Lung (tissue), 12 donors: ENCODE results near the gene PDE9A. TPM values are rescaled to one million over a fixed set of nuclear protein-coding genes. Genes with fewer than 3 reads are reported as not detected.

ENCODE experiments used
- ATAC-seq: fragments of 200-7000 bp; cut with Tn5 transposase; one replicate; pipeline ENCODE4 v1.9.1; 2020; ENCODE audit warnings: moderate number of reproducible peaks; ENCODE audit not compliant: insufficient read depth, low FRiP score
- DNase-seq, 3 donors: peaks; one replicate each; pipeline ENCODE4 v3.0.0-alpha.2; 2013 to 2017
- H3K27ac ChIP-seq, 2 donors: one replicate each; pipeline ENCODE4 v1.5.1; 2013; ENCODE audit warnings: mild to moderate bottlenecking in 2 of 2, moderate library complexity in 2 of 2, control low read depth in 1 of 2, inconsistent platforms in 1 of 2, low read depth in 1 of 2, low read length in 1 of 2
- H3K27me3 ChIP-seq, 3 donors: one replicate each; pipeline ENCODE4 v1.5.1; 2013; ENCODE audit warnings: low read length in 2 of 3; ENCODE audit not compliant: control insufficient read depth in 3 of 3, insufficient read depth in 3 of 3
- H3K36me3 ChIP-seq, 4 donors: one replicate each; pipeline ENCODE4 v1.5.1; 2013; ENCODE audit warnings: low read length in 4 of 4, mild to moderate bottlenecking in 1 of 4, moderate library complexity in 1 of 4; ENCODE audit not compliant: control insufficient read depth in 4 of 4, insufficient read depth in 4 of 4
- H3K4me1 ChIP-seq, 5 donors: one replicate each; pipeline ENCODE4 v1.5.1; 2013; ENCODE audit warnings: low read length in 5 of 5, mild to moderate bottlenecking in 2 of 5, moderate library complexity in 1 of 5; ENCODE audit not compliant: control insufficient read depth in 5 of 5, insufficient read depth in 5 of 5
- H3K4me3 ChIP-seq: one replicate; pipeline ENCODE4 v1.5.1; 2013; ENCODE audit warnings: mild to moderate bottlenecking, control low read depth, moderate library complexity
- H3K9ac ChIP-seq, 2 donors: one replicate each; pipeline ENCODE4 v1.5.1; 2013; ENCODE audit warnings: low read length in 2 of 2, control low read depth in 1 of 2; ENCODE audit not compliant: insufficient read depth in 1 of 2
- H3K9me3 ChIP-seq, 4 donors: one replicate each; pipeline ENCODE4 v1.5.1; 2013; ENCODE audit warnings: low read length in 3 of 4, mild to moderate bottlenecking in 1 of 4, moderate library complexity in 1 of 4; ENCODE audit not compliant: control insufficient read depth in 4 of 4, insufficient read depth in 3 of 4
- WGBS, 2 donors: extraction: QIAGEN DNeasy Blood & Tissue Kit; methylation state at CpG; one replicate each; pipeline ENCODE4 v1.1.7; 2013; 5-methylcytosine and 5-hydroxymethylcytosine counted together
- polyA plus RNA-seq, 2 donors: library from polyadenylated mRNA; stranded (reverse); fragments of 200-250 nt; gene quantifications; one replicate each; pipeline ENCODE4 v1.2.1, GENCODE V29; 2013
- total RNA-seq, 2 donors: library from RNA; depleted of rRNA in 1 of 2; stranded (reverse); fragments of >200 nt in 1 of 2; gene quantifications; one replicate each; pipeline ENCODE4 v1.2.1, GENCODE V29; 2014 to 2021
- TF ChIP-seq, protein P1 (sequence below): IDR thresholded peaks from 2 replicates; pipeline ENCODE4 v1.5.1; 2012; ENCODE audit warnings: mild to moderate bottlenecking; ENCODE audit errors: control extremely low read depth, extremely low read depth
- donor health status: control.
- donor health status: control.
- donor health status: Bipolar disorder and iron deficiency.
- donor health status: healthy.
- donor health status: DM: yes; HTN: yes; CAD: no.

Gene PDE9A
- total and polyA plus RNA-seq, 4 donors = 5.3 to 17.0 (median 6.9) TPM

DNA sequence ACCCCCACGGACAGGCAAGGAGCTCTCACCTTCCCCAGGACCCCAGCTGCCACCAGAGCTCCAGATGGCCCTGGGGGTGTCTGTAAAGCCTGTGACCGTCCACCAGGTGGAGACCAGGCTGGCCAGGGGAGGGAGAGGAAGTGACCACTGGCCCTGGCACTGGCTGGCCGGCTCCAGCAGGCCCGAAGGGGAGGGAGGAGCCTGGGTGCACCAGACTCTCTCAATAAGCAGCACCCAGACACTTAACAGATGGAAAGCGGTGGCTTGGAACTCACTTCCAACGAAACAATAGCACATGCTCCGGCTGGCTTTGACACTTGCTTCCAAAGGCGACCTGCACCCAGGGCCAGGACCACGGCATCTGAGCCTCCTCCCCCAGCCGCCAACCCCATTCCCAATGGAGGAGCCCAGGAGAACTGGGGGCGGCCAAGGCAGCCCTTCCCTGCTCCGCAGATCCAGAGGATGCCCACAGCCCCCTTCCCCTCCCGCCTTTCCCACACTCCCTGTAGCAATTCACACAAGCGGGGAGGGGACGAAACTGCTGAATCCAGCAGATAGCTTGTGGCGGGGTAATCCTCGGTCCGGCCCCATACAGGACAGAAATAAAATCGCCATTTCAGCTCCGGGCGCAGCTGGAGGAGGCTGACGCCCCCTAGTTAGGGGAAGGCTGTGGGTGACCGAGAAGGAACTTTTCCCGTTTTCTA, 742 bp upstream of the PDE9A start:
- H3K4me1 ChIP-seq = peaks cover 0 to 50% (median 12%) of the 10 kb centered on the region in 5 donors
- H3K27ac ChIP-seq = peak overlapping the region in 1 of 2 donors; percentile 51
- H3K36me3 ChIP-seq = no peaks in the 10 kb centered on the region
- WGBS, 2 donors = 24 to 40% methylated on average over 24 of the region's 24 CpGs
- DNase-seq (peak; percentile 72 to 77 (median 75)), ATAC-seq (peak; percentile 75)
- no peak overlapping the region for H3K4me3 ChIP-seq
- H3K9ac ChIP-seq = no peak overlapping the region
- H3K27me3 ChIP-seq = no peaks in the 10 kb centered on the region
- TF ChIP-seq, protein P1, sequence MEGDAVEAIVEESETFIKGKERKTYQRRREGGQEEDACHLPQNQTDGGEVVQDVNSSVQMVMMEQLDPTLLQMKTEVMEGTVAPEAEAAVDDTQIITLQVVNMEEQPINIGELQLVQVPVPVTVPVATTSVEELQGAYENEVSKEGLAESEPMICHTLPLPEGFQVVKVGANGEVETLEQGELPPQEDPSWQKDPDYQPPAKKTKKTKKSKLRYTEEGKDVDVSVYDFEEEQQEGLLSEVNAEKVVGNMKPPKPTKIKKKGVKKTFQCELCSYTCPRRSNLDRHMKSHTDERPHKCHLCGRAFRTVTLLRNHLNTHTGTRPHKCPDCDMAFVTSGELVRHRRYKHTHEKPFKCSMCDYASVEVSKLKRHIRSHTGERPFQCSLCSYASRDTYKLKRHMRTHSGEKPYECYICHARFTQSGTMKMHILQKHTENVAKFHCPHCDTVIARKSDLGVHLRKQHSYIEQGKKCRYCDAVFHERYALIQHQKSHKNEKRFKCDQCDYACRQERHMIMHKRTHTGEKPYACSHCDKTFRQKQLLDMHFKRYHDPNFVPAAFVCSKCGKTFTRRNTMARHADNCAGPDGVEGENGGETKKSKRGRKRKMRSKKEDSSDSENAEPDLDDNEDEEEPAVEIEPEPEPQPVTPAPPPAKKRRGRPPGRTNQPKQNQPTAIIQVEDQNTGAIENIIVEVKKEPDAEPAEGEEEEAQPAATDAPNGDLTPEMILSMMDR = peak; percentile 31
- no peaks in the 10 kb centered on the region for H3K9me3 ChIP-seq

GRCh38 chr21:42654179-42654912, 925 bp downstream of the PDE9A start:
- ATAC-seq (peak; percentile 24), DNase-seq (peak; percentile 61 to 72 (median 71))
- Histone ChIP-seq H3K9ac (peak overlapping the region; percentile 50 to 58), H3K9me3 (no peaks in the 10 kb centered on the region), H3K4me3 (peak overlapping the region; percentile 27), H3K27me3 (no peaks in the 10 kb centered on the region), H3K36me3 (no peaks in the 10 kb centered on the region), H3K4me1 (peaks cover 0 to 50% (median 12%) of the 10 kb centered on the region in 5 donors), H3K27ac (no peak overlapping the region)
- TF ChIP-seq, protein P1 = no peak
- 1 to 2% methylated on average over 45 of the region's 45 CpGs for WGBS, 2 donors

DNA sequence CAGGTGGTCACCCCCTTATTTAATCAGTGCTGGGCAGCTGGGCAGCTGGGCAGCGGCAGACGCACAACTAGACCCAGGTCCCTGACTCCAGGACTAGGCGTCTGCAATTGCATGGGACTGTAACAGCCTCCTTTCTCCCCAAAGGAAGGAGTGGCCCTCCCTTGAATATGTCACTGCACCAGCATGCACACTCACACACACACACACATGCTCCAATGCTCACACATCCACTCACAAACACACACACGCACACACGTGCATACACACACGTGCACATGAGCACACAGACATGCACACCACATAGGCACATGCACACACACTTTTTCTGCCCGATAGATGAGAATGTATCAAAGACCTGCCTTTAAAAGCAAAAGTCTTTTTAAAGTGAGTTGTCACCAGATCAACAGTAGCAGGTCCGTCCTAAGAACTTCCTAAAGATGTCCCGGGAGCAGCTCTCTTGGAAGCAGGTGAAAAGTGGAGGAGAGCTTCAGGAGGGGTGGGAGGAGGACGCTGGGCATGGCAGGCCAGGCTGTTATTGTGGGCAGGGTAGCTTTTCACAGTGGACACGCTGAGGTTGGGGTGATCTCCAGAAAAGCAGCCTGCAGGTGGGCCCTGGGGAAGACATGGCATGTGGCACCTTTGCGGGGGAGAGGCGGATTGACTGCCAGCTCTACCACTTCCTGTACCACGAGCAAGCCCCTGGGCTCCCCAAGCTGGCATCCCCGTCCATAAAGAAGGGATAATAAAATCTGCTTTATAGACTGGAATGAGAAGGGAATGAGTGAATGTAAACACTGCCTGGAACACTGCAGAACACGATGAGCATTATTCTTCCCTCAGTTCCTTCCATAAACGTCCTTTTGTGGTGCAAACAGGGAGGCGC, 1.7 kb downstream of the PDE9A start:
- DNase-seq = no peak
- no peaks in the 10 kb centered on the region for H3K36me3 ChIP-seq
- H3K9ac ChIP-seq = no peak overlapping the region
- H3K27me3 ChIP-seq = no peaks in the 10 kb centered on the region
- TF ChIP-seq, protein P1 = no peak
- ATAC-seq = no peak
- H3K27ac ChIP-seq = no peak overlapping the region
- no peak overlapping the region for H3K4me3 ChIP-seq
- H3K9me3 ChIP-seq = no peaks in the 10 kb centered on the region
- H3K4me1 ChIP-seq = peaks cover 0 to 49% (median 12%) of the 10 kb centered on the region in 5 donors
- 60 to 61% methylated on average over 18 of the region's 18 CpGs for WGBS, 2 donors
